Gastroesophageal sphincter (tissue), 4 donors: ENCODE measurements around the gene DUOX2. TPM values are rescaled to one million over a fixed set of nuclear protein-coding genes. Genes with fewer than 3 reads are reported as not detected.
"Not testable (repeated sequence)": the region's sequence is repeated elsewhere in the genome, so short reads cannot be mapped to it uniquely, and the experiment has no call there.

Source experiments
- ATAC-seq: fragments of 150-250 bp; one replicate; pipeline ENCODE4 v1.9.1; 2016; ENCODE audit warnings: mild to moderate bottlenecking, moderate library complexity
- H3K27ac ChIP-seq, 4 donors: fragments of 200-600 bp; sonication (generic) in 3 of 4; 1 replicate in 3 of 4; 2 replicates in 1 of 4; pipeline ENCODE4 v1.5.1; 2016 to 2019
- H3K27me3 ChIP-seq: fragments of 200-600 bp; sonication (generic); one replicate; pipeline ENCODE4 v1.5.1; 2019
- H3K36me3 ChIP-seq, 2 donors: fragments of 200-600 bp; sonication (generic); one replicate each; pipeline ENCODE4 v1.5.1; 2019; ENCODE audit warnings: control low read depth in 1 of 2
- H3K4me1 ChIP-seq, 3 donors: fragments of 200-600 bp; sonication (generic); 1 replicate in 2 of 3; 2 replicates in 1 of 3; pipeline ENCODE4 v1.5.1; 2016 to 2019; ENCODE audit warnings: control low read depth in 2 of 3
- H3K4me3 ChIP-seq, 2 donors: fragments of 200-600 bp; sonication (generic); one replicate each; pipeline ENCODE4 v1.5.1; 2019; ENCODE audit warnings: mild to moderate bottlenecking in 1 of 2, moderate library complexity in 1 of 2
- H3K9me3 ChIP-seq, 3 donors: fragments of 200-600 bp; sonication (generic); one replicate each; pipeline ENCODE4 v1.5.1; 2017 to 2019; ENCODE audit warnings: control low read depth in 2 of 3
- CTCF ChIP-seq, 4 experiments: fragments of 200-600 bp in 2 of 4; fragments of 450-650 bp in 2 of 4; sonication (generic) in 1 of 4; IDR thresholded peaks; one replicate each; pipeline ENCODE4 v1.5.1; 2017 to 2019; ENCODE audit warnings: antibody characterized with exemption in 4 of 4, mild to moderate bottlenecking in 2 of 4, moderate library complexity in 2 of 4
- EP300 ChIP-seq: sonication (generic); formaldehyde crosslinking; IDR thresholded peaks from one replicate; pipeline ENCODE4 v1.6.1; 2017; ENCODE audit warnings: antibody characterized with exemption, mild to moderate bottlenecking
- POLR2A ChIP-seq, 2 donors: fragments of 450-650 bp; IDR thresholded peaks; one replicate each; pipeline ENCODE4 v1.6.1; 2017; ENCODE audit warnings: antibody characterized with exemption in 2 of 2, mild to moderate bottlenecking in 2 of 2, moderate library complexity in 1 of 2
- POLR2AphosphoS5 ChIP-seq: sonication (generic); formaldehyde crosslinking; IDR thresholded peaks from one replicate; pipeline ENCODE4 v1.6.1; 2017; ENCODE audit warnings: antibody characterized with exemption
- WGBS, 2 donors: methylation state at CpG; one replicate each; pipeline ENCODE4 v1.1.5; 2018; ENCODE audit warnings: low coverage in 1 of 2; 5-methylcytosine and 5-hydroxymethylcytosine counted together
- total RNA-seq, 4 donors: library from RNA; depleted of rRNA; stranded (reverse); fragments of >200 nt; gene quantifications; one replicate each; pipeline ENCODE4 v1.1.0, GENCODE V29; 2016

DUOX2 gene
- total RNA-seq, 4 donors from 2014 or later: 0.13 to 1.5 (median 0.54) TPM

DNA sequence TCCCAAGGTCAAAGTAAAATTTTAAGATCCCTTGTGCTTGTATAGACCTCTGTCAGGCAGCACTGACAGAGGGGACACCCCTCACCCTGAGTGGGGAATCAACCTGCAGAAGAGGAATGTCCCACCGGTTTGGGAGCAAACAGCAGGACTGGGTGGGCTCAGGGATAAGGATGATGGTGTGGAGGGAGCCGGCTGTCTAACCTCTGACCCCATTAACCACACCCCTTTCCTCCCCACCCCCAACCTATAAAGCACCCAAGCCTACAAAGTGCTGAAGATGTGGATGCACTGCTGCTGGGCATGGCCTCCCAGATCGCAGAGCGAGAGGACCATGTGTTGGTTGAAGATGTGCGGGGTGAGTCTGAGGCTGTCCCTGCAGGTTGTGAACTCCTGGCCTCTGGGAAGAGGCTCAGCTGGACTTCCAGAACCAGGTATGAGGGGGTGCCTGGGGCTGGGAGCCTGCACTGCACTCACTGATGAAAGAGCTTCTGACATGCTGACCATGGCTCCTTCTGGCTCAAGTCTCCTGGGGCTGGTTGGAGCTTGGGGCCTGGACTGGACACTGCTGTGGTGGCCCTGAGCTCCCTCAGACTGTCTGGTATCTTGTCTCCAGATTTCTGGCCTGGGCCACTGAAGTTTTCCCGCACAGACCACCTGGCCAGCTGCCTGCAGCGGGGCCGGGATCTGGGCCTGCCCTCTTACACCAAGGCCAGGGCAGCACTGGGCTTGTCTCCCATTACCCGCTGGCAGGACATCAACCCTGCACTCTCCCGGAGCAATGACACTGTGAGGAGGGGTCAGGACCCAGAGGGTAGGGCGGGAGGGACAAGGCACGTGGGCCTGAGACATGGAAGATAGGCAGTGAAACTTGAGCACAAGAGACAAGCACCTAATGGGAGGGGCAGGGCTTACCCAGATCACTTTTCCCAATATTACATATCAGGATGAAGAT, 25.1 kb upstream of the DUOX2 start:
- no peaks in the 10 kb centered on the region for H3K9me3 ChIP-seq
- ATAC-seq: no peak
- TF ChIP-seq CTCF (IDR thresholded peaks at IDR 0.05) (no peak), POLR2AphosphoS5 (no peak), POLR2A (IDR thresholded peaks at IDR 0.05) (no peak), EP300 (no peak)
- H3K4me3 ChIP-seq: no peak overlapping the region
- H3K27ac ChIP-seq: no peak overlapping the region
- peaks cover 0 to 8% (median 0%) of the 10 kb centered on the region in 3 donors for H3K4me1 ChIP-seq
- no peaks in the 10 kb centered on the region for H3K36me3 ChIP-seq
- H3K27me3 ChIP-seq: peaks cover 69% of the 10 kb centered on the region
- 54% methylated on average over 3 of the region's 12 CpGs; no CpG with 5 or more reads in 1 of the 2 donors for WGBS, 2 donors

DNA sequence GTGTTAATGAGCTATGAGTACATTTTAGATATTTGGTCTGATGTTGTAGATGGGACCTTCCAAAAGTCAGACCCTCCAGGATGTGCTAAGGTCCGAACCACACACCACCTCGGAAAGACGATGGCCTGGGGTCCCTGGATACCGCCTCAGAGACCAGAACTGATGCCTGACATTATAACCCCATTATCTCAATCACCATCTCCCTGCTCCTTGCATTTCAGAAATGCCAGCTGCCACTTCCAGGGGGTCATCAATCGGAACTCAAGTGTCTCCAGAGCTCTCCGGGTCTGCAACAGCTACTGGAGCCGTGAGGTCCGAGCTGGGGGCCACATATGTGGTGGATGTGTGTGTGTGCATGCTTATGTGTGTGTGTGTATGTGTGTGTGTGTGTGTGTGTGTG, 23.7 kb upstream of the DUOX2 start:
- no peak overlapping the region for H3K27ac ChIP-seq
- 77 to 79% methylated on average over 3 to 7 of the region's 8 CpGs for WGBS, 2 donors
- H3K27me3 ChIP-seq: peaks cover 74% of the 10 kb centered on the region
- H3K36me3 ChIP-seq: no peaks in the 10 kb centered on the region
- no peak for ATAC-seq
- H3K9me3 ChIP-seq: no peaks in the 10 kb centered on the region
- no peak overlapping the region for H3K4me3 ChIP-seq
- H3K4me1 ChIP-seq: peaks cover 0 to 8% (median 0%) of the 10 kb centered on the region in 3 donors
- TF ChIP-seq EP300 (no peak), POLR2AphosphoS5 (no peak), POLR2A (IDR thresholded peaks at IDR 0.05) (no peak), CTCF (IDR thresholded peaks at IDR 0.05) (no peak)

GRCh38 chr15:45136378-45136764, 22.4 kb upstream of the DUOX2 start:
- TF ChIP-seq POLR2A (IDR thresholded peaks at IDR 0.05) (no peak), CTCF (IDR thresholded peaks at IDR 0.05) (no peak), EP300 (no peak), POLR2AphosphoS5 (no peak)

DNA sequence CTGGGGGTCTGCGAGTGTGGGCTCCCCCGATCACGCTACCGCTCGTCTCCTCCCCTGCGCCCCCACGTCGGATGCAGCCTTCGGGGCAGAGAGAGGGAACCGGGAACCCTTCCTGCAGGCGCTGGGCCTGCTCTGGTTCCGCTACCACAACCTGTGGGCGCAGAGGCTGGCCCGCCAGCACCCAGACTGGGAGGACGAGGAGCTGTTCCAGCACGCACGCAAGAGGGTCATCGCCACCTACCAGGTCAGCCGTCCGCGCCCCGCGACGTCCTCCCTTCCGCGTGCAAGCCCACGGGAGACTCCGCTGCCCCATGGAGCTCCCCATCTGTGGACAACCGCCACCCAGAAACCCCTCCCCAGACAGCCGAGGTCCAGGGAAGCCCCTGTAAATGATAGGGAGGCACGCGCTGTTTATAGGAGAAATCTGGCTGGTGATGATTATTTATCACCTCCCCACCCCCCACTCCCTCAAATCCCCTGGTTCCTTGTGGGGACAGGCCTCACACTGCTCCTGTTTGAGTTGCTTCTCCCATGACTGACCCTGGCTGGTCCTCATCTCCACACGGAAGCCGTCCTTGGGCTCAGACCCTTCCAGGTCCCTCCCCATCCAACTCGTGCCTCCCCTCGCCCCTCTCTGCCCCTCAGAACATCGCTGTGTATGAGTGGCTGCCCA, 21.9 kb upstream of the DUOX2 start:
- H3K9me3 ChIP-seq, H3K4me3 ChIP-seq: not testable (repeated sequence)
- 11% methylated on average over 7 of the region's 37 CpGs; no CpG with 5 or more reads in 1 of the 2 donors for WGBS, 2 donors

More at GRCh38 chr15:45136378-45136764, 22.4 kb upstream of the DUOX2 start:
- no peak for ATAC-seq
- Histone ChIP-seq H3K27ac (no peak overlapping the region), H3K27me3 (peaks cover 78% of the 10 kb centered on the region), H3K4me1 (peaks cover 0 to 8% (median 0%) of the 10 kb centered on the region in 3 donors), H3K9me3 (no peaks in the 10 kb centered on the region), H3K4me3 (no peak overlapping the region), H3K36me3 (no peaks in the 10 kb centered on the region)
- WGBS, 2 donors: 16 to 32% methylated on average over 2 to 5 of the region's 10 CpGs

DNA sequence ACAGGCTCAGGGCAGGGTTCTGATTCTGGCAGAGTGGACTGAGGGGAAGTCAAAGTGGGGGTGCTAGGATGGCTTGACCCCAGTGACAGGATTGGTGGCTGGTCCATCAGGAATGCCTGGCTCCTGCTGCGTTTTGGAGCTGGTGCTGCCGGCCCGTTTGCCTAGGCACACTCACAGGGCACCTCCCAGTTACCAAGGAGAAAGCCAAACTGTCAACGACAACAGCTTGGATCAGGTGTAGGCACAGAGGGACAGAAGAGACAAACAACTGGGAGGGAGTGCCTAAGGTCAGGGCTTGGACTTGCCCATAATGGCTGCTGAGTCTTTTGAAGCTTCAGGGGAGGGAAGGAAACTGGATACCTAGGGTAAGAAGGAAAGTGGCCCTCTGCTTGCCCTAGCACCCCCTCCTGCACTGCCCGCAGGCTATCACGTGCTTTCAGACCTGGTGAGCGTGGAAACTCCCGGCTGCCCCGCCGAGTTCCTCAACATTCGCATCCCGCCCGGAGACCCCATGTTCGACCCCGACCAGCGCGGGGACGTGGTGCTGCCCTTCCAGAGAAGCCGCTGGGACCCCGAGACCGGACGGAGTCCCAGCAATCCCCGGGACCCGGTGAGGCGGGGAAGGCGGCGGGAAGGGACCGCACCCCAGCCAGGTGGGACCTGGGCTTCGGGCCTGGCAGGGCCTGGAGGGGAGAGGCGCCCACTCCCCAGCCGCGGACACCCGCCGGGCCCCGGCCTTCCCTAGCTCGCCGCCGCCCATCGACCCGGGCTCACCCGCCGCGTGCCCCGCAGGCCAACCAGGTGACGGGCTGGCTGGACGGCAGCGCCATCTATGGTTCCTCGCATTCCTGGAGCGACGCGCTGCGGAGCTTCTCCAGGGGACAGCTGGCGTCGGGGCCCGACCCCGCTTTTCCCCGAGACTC, 21.0 kb upstream of the DUOX2 start:
- WGBS, 2 donors: 11 to 17% methylated on average over 1 to 8 of the region's 57 CpGs
- Histone ChIP-seq H3K4me3 (peak overlapping the region in 1 of 2 donors; percentile 31), H3K27ac (no peak overlapping the region), H3K4me1 (peaks cover 0 to 11% (median 0%) of the 10 kb centered on the region in 3 donors), H3K27me3 (peaks cover 85% of the 10 kb centered on the region), H3K9me3 (no peaks in the 10 kb centered on the region), H3K36me3 (no peaks in the 10 kb centered on the region)
- TF ChIP-seq EP300: no peak
- TF ChIP-seq POLR2A (IDR thresholded peaks at IDR 0.05): no peak
- peak in 1 of 4 experiments; percentile 15 for TF ChIP-seq CTCF (IDR thresholded peaks at IDR 0.05)
- no peak for TF ChIP-seq POLR2AphosphoS5
- peak; percentile 32 for ATAC-seq

More for the DNA sequence above, 21.9 kb upstream of the DUOX2 start:
- peaks cover 78% of the 10 kb centered on the region for H3K27me3 ChIP-seq
- not testable (repeated sequence) for H3K27ac ChIP-seq, H3K36me3 ChIP-seq, H3K4me1 ChIP-seq
- peak; percentile 4 for ATAC-seq
